RCC 7860 (cell line): ENCODE data around the gene SDE2.
A peak's percentile ranks its signal among the peaks of the same experiment; 100 is the strongest.
"Not testable (repeated sequence)": the region's sequence is repeated elsewhere in the genome, so short reads cannot be mapped to it uniquely, and the experiment has no call there.

ENCODE experiments used
- DNase-seq: peaks from one replicate; pipeline ENCODE4 v3.0.0-alpha.2; 2015; ENCODE audit warnings: low spot score
- FAIRE-seq: peaks from 2 replicates; lab custom pipeline; 2012; peaks lifted over from hg19 to GRCh38; lab: Jason Lieb, UNC

The SDE2 gene

DNA sequence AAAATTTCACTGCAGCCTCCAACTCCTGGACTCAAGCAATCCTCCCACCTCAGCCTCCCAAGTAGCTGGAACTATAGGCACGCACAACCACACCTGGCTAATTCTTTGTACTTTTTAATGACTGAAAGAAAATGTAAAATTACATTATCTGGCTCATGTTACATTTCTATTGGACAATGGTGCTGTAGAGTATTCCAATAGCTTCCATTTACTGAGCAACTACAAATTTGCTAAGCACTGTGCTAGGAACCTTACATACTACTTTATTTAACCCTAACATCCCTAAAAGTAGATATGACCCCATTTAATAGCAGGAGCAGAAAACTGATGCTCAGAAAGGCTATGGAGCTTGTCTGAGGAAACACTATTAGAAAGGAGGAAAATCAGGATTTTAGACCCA lies 19.7 kb downstream of the SDE2 start:
- FAIRE-seq = no peak

DNA sequence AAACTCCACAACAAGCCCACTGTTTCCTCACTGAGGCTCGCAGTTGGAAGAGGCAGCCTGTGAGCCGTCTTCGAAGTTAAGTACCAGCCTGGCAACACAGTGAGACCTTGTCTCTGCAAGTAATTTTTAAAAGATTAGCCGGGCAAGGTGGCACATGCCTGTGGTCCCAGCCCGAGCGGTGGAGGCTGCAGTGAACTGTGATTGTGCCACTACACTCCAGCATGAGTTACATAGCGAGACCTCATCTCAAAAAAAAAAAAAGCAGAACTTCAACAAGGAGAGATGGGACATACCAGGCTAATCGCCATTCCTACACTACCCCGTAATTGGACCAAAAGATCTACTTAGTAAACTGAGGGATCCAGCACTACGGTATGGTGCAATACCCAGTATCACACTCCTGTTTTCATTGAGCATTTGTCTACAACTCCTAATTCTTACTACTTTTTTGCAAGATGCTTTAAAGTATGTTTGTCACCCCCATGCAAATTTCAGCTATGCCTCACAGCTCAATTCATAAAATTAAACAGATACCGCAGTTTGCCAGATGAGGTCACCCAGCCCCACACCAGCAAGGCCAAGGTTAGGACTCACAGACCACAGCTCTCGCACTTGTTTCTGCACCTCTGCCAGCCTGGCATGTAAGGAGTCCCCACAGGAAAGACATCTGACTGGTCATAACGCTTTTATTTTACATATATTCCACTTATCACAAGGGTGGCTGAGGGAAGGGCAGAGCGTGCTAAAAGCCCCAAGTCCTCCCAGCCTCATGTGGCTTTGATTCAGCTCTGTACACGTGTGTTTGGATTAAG lies 21.0 kb downstream of the SDE2 start:
- DNase-seq = no peak
- FAIRE-seq = no peak

More for the DNA sequence above, 19.7 kb downstream of the SDE2 start:
- DNase-seq = no peak

DNA sequence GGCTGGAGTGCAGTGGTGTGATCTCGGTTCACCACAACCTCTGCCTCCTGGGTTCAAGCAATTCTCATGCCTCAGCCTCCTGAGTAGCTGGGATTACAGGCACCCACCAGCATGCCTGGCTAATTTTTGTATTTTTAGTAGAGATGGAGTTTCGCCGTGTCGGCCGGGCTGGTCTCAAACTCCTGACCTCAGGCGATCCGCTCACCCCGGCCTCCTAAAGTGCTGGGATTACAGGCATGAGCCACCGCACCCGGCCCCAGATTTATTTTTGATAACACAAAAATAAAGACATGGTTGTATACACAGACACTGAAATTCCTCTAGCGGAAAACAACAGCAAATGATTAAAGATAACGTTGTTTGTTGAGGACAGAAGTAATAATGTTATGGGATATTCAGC lies 24.0 kb downstream of the SDE2 start:
- FAIRE-seq = not testable (repeated sequence)

DNA sequence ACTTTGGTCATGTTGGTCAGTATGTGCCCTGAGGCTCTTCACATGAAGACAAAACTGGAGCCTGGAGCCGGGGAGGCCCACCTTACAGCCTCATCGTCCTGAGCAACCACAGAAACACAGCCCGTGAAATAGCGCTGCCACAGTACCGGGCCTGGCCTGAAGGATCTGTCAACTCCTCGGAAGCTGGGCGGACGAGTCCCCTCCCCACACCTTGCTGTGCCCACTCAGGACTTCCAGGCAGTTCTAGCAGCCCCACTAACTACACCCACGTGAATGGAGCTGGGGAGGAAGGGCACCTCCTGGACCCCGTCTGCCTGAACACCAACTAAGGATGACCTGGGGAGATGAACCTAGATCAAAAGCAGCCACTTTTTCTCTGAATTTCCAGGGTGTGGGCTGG lies 24.7 kb downstream of the SDE2 start:
- no peak for FAIRE-seq
- no peak for DNase-seq

More for the DNA sequence above, 24.0 kb downstream of the SDE2 start:
- DNase-seq = not testable (repeated sequence)

DNA sequence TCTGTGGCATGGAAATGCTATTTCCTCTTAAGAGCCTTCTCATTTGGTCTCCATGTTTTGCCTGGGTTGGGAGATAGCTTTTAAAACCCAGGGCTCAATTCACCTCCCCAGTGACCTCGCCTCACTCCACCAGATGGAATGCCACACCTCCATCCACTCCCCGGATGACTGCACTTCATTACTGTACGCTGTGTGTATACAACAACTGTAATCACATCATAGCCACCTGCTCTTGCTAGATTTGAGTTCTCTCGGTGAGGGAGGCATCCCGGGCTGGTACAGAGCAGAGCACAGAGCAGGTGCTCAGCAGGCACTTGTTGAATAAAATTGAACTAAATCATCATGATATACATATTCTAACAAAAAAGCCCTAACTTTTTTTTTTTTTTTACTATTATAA lies 26.0 kb downstream of the SDE2 start:
- FAIRE-seq (no peak), DNase-seq (no peak)

DNA sequence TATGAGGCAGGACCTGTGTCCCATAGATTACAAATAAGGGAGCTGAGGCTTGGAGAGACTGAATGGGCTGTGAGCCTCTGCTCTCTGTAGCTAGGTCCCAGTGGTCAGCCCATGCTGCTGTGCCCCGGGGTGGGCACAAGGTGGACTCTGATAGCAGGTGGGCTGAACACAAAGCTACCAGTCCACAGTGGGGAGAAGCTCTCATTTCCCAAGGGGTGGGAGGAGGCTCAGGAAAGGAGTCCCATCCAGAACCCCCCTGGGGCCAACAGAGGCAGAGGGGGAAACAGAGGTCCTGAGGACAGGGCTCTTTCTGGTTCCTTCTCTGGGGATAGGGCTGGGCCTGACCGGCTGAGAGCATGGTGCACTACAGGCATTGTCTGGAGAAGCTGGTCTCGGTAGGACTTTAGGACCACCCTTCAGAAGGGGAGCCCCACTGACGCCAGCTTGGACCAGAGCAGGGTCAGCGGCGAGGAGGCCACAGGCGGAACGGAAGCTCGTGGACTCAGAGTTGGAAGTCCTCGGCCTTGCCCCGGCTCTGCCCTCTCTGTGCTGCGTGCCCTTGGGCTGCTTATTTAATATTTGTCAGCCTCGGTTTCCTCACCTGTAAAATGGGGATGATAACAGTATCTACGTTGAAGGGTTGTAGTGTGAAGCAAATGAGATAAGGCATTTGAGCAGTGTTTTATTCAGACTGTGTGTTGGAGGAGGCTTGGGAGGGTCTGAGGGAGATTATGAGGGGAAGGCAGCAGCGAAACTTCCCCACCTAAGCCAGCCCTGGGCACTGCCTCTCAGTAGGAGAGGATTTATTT lies 26.6 kb downstream of the SDE2 start:
- DNase-seq (no peak), FAIRE-seq (no peak)

DNA sequence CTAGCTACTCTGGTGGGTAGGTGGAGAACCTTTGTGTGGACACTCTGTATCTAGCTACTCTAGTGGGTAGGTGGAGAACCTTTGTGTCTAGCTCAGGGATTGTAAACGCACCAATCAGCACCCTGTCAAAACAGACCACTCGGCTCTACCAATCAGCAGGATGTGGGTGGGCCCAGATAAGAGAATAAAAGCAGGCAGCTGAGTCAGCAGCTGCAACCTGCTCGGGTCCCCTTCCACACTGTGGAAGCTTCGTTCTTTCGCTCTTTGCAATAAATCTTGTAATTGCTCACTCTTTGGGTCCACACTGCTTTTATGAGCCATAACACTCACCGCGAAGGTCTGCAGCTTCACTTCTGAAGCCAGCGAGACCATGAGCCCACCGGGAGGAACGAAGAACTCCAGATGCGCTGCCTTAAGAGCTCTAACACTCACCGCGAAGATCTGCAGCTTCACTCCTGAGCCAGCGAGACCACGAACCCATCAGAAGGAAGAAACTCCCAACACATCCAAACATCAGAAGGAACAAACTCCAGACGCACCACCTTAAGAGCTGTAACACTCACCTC lies 28.5 kb downstream of the SDE2 start:
- FAIRE-seq, DNase-seq: not testable (repeated sequence)

DNA sequence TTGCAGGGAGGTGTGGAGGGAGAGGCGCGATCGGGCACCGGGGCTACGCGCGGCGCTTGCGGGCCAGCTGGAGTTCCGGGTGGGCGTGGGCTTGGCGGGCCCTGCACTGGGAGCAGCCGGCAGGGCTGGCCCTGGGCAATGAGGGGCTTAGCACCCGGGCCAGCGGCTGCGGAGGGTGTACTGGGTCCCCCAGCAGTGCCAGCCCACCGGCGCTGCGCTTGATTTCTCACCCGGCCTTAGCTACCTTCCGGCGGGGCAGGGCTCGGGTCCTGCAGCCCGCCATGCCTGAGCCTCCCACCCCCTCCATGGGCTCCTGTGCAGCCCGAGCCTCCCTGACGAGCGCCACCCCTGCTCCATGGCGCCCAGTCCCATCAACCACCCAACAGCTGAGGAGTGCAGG lies 29.4 kb downstream of the SDE2 start:
- FAIRE-seq, DNase-seq: not testable (repeated sequence)

DNA sequence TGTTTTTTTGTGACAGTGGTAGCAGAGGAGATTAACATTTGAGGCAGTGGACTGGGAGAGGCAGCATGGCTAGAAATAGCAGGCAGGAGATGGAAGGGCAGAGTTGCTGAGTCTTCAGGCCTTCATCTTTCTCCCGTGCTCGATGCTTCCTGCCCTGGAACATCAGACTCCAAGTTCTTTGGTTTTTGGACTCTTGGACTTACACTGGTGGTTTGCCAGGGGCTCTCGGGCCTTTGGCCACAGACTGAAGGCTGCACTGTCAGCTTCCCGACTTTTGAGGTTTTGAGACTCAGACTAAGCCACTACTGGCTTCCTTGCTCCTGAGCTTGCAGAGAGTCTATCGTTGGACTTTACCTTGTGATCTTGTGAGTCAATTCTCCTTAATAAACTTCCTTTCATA lies 33.9 kb downstream of the SDE2 start:
- FAIRE-seq (no peak), DNase-seq (no peak)

DNA sequence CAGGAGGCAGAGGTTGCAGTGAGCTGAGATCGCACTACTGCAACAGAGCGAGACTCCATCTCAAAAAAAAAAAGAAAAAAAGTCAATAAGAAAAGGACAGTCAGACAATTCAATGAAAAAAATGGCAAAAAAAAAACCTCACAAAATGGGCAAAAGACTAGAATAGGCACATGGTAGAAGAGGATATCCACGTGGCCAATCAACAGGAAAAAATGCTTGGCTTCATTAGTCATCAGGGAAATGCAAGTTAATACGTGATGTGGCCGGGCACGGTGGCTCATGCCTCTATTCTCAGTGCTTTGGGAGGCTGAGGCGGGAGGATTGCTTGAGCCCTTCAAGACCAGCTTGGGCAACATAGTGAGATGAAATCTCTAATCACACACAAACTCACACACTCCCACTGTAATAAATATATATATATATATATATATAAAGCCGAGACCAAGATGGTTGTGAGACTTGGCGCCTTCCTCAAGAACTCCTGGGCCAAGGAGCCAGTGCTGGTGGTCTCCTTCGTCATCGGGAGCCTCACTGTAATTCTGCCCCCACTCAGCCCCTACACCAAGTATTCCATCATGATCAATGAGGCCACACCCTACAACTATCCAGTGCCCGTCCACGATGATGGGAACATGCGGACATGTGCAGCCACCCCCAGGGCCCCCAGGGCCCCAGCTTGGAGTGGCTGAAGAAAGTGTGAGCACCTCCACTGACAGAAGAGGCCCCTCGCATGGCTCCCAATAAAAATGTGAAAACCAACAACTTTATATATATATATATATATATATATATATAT lies 35.2 kb downstream of the SDE2 start:
- DNase-seq (peak; percentile 29), FAIRE-seq (no peak)

DNA sequence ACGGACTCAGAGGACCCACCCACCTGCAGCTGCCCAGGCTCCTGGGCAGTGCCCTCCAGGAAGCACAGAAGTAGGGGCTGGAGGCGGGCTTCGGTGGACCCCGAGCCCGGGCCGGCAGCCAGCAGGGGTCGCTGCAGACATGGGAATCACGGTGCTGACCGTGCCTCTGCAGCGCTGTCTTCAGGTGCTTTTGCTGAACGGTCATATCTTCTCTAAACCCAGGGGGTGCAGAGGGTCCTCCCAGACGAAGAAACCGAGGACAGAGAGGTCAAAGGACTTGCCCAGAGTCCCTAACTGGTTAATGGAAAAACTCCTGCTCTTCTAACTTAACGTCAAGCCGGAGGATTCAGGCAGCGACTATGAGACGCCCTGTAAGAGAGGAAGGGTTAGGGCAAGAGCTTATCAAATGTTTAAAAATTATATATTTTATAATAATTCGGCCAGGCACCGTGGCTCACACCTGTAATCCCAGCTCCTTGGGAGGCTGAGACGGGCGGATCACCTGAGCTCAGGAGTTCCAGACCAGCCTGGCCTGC lies 36.6 kb downstream of the SDE2 start:
- no peak for FAIRE-seq
- no peak for DNase-seq

DNA sequence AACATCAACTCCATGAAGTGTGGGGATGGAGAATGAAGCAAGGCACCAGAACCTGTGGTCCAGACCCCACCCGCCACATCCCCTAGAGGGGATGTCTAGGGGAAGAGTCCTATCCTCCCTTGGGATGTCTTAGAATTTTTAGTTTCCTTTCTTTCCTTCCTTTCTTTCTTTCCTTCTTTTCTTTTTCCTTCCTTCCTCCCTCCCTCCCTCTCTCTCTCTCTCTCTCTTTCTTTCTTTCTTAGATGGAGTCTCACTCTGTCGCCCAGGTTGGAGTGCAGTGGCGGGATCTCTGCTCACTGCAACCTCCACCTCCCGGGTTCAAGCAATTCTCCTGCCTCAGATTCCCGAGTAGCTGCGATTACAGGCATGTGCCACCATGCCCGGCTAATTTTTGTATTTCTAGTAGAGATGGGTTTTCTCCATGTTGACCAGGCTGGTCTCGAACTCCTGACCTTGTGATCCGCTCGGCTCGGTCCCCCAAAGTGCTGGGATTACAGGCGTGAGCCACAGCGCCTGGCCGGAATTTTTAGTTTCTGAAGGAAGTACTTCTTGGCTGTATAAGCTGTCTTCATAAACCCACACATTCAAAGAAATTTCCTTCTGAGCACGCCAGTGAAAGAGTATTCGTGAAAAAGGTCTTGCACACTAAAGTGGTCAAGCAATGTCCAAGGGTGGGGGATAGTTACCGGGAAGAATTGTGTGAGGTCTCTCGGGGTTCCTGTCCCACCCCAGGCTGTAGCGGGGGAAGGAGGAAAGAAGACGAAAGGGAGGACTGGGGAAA lies 37.3 kb downstream of the SDE2 start:
- no peak for DNase-seq
- FAIRE-seq = no peak

DNA sequence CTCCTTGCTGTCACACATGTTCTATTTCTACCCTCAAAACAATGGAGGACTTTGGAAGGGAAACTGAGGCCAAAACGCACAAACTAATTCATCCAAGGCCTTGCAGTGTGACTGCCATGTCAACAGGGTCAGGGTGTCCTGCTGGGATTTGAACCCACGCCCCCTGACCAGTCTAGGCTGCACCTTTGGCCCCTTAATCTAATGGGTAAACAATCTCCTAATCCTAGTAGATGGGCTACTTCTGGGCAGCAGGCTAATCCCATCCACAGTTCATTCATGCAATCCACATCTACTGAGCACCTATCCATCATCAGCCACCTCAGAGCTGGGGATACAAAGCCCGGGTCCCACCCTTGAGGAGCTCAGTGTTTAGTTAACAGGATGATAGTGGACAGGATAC lies 41.1 kb downstream of the SDE2 start:
- FAIRE-seq = no peak
- no peak for DNase-seq

DNA sequence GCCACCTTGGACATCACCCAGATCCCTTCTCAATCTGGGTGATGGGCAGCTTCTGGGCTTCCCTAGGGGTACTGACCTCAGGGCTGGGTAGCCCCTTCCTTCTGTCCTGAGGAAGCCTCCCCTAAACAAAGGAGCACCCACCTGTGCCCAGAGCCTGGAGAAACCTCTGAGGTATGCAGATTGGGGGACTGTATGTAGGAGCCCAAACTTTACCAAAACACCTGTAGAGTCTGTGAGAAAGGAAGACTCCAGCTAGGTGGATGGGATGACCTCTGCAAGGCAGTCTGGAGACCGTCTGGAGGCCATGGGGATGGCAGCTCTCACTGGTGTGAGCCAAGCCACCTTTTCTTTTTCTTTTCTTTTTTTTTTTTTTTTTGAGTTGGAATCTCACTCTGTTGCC lies 44.4 kb downstream of the SDE2 start:
- FAIRE-seq (no peak), DNase-seq (no peak)

DNA sequence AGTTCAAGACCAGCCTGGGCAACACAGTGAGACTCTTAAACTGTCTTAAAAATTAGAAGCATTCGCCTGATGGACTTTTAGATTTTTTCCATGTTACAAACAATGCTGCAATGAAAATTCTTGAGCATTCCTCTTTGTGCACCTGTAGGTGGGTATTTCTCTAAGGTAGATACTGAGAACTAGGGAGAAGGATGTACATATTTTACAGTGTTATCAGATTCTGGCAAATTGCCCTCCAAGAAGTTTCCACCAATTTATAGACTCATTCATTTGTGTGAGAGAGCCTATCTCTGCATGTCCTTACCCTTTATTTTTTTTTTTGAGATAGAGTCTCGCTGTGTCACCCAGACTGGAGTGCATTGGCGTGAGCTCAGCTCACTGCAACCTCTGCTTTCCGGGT lies 45.8 kb downstream of the SDE2 start:
- FAIRE-seq (no peak), DNase-seq (no peak)

DNA sequence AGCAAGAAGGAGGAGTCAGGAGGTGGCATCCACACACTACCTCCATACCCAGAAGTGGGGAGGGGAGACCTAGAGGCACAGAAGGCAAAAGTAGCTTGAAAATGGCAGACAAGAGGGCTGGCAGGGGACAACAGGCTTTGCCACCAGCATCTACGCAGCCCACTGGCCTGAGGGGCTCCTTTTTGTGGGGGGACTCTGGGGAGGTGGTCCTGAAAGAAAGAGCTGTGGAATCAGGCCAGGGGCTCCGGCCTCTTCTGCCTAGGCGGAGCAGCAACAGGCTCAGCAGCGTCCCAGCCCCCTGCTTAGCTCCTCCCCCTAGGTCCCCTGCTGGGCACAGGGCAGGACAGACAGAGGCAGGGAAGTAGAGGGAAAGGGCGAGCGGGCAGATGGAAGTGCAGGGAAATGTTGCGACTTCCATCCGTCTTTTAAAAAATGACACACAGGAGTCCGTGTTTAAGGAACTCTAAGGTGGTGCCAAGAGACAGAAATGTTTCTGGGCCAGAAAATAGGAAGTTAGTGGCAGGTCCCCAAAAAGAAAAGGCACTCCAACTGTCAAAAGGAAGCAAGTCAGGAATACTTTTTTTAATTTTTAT lies 48.1 kb downstream of the SDE2 start:
- FAIRE-seq (no peak), DNase-seq (no peak)

DNA sequence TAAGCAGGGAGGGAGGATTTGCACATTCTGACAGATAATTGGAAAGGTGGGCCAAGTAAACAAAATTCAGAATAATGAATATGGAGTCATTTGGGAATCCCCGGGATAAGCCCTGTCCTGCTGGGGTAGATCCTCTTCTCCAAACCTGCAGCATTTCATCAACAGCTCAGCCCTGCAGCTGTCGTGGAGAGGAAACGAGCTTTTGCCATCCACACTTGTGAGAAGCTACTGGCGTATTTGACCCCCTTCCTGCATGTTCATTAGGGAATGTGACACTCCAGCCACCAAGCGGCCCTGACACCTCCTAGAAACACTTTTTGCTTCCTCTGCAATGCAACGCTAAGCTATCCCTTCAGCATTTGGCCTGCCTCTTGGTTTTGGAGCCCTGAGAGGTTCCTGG lies 50.1 kb downstream of the SDE2 start:
- FAIRE-seq (no peak), DNase-seq (no peak)

DNA sequence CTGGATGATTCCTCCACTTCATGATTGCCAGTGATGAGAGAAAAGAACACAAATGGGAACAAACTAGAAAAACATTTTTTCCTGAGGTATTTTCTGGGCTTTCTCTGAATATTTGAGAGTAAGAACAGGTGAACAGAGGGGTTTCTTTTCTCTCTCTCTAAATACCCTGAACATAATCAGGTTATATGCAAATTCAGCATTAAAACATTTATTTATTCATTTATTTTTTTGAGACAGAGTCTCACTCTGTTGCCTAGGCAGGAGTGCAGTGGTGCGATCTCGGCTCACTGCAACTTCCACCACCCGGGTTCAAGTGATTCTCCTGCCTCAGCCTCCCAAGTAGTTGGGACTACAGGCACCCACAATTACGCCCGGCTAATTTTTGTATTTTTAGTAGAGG lies 52.3 kb downstream of the SDE2 start:
- no peak for FAIRE-seq
- no peak for DNase-seq

DNA sequence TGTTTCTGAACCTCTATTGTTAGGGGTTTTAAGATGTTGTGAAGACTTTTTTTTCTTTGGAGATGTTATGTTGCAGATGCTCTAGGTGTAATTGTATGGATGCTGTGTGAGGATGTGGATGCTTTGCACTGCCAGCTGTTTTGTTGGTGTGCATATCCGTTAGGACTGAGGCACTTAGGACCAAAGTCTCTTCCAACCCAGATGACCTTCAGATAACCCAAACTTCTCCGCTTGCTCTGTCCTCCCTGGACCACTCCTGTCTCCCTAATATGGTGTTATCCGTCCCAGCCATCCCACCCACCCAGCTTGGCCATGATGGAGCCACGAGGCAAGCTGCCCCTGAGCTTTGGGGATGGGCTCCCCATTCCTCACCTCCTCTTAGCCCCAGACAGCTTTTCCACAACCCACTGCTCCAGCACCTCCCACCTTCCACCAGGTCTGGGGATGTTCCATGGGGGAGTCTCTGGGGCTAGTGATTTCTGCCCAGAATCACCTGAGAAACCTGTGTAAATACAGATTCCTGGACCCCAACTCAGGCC lies 53.0 kb downstream of the SDE2 start:
- DNase-seq (no peak), FAIRE-seq (no peak)
